Measurements from ENCODE around the gene MRPL27. TPM values are rescaled to one million over a fixed set of nuclear protein-coding genes. Genes with fewer than 3 reads are reported as not detected.

Gene MRPL27
- total and polyA plus RNA-seq, 2 donors (not counting 1 experiment from before 2014, with no cell fraction given) = 32.5 to 40.2 TPM

DNA sequence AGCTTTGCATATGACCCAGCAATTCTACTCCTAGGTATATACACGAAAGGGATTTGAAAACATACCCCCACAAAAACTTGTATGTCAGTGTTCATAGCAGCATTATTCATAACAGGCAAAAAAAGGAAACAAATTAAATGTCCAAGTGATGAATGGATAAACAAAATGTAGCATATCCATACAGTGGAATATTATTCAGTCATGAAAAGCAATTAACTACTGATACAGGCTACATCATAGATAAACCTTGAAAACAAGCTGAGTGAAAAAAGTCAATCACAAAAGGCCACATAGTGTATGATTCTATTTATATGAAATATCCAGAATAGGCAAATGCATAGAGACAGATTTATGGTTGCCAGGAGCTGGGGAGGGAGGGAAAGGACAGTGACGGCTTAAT is 721 bp upstream of the MRPL27 start:
- Histone ChIP-seq H3K36me3 (replicated peaks in 1 of 2; ENCODE audit: control extremely low read depth in 1 of 2, control insufficient read depth in 1 of 2, extremely low read depth in 1 of 2, insufficient read depth in 2 of 2, low read length in 1 of 2) (peaks cover 0 to 22% of the 10 kb centered on the region in 2 experiments), H3K4me2 (replicated peaks; ENCODE audit: low read depth, low read length, poor library complexity, severe bottlenecking) (peak overlapping the region; percentile 86), H3K9me3 (ENCODE audit: control extremely low read depth in 1 of 3, control insufficient read depth in 2 of 3, insufficient read depth in 1 of 3, low read length in 2 of 3) (no peaks in the 10 kb centered on the region), H3K79me2 (ENCODE audit: control insufficient read depth, insufficient read depth, low read length) (peaks cover 31% of the 10 kb centered on the region), H4K20me1 (ENCODE audit: control insufficient read depth, insufficient read depth, low read length, poor library complexity, severe bottlenecking) (peaks cover 11% of the 10 kb centered on the region), H3K4me1 (ENCODE audit: control insufficient read depth in 2 of 2, insufficient read depth in 2 of 2, low read length in 2 of 2) (peaks cover 14 to 19% of the 10 kb centered on the region in 2 donors), H3K9ac (ENCODE audit: low read length) (no peak overlapping the region), H3K27ac (ENCODE audit: low read length in 2 of 2) (no peak overlapping the region), H2AFZ (ENCODE audit: insufficient read depth, low read depth, low read length, poor library complexity, severe bottlenecking) (peak overlapping the region; percentile 91), H3K4me3 (ENCODE audit: control extremely low read depth in 1 of 5, extremely low read depth in 1 of 5, insufficient read depth in 1 of 5, low read depth in 2 of 5, low read length in 4 of 5) (peak overlapping the region in 1 of 5 experiments; percentile 81), H3K27me3 (replicated peaks in 1 of 4; ENCODE audit: control extremely low read depth in 1 of 4, control insufficient read depth in 3 of 4, insufficient read depth in 4 of 4, low read length in 3 of 4) (no peaks in the 10 kb centered on the region)
- Mint-ChIP-seq H3K4me1 (peaks cover 23% of the 10 kb centered on the region), H3K27ac (no peak overlapping the region), H3K4me3 (peak overlapping the region; percentile 100), H3K9me3 (ENCODE audit: insufficient read depth) (no peaks in the 10 kb centered on the region), H3K27me3 (no peaks in the 10 kb centered on the region)
- WGBS (ENCODE audit: insufficient coverage) = no CpG with 5 or more reads among the region's 2 CpGs
- TF ChIP-seq CTCF (IDR thresholded peaks at IDR 0.05) = no peak
- TF ChIP-seq EZH2 (IDR thresholded peaks at IDR 0.05; ENCODE audit: borderline replicate concordance, insufficient read depth, low read depth, low read length, poor library complexity, severe bottlenecking) = no peak
- ChIA-PET CTCF (interaction anchor here (1.2 to 4.3 kb wide), 3 partner anchors 12 to 24 kb away, joined by 3 to 27 read pairs (median 16); partner anchors contain the start of gene LRRC59), POLR2A (interaction anchor here (0.6 to 2.1 kb wide), 2 partner anchors 24 to 683 kb away, joined by 3 to 6 read pairs; partner anchors contain the start of gene LRRC59)
- intact Hi-C loops (cut with micrococcal nuclease) = loop anchor here (1.0 to 10.0 kb wide), 5 partner anchors 24 to 279 kb away; partner anchors contain the start of genes ACSF2, LRRC59, PDK2 and RSAD1
- DNase-seq (no peak), ATAC-seq (ENCODE audit: low read depth) (no peak)

GRCh38 chr17:50372222-50372757 is 694 bp downstream of the MRPL27 start:
- Mint-ChIP-seq H3K4me1 (peaks cover 23% of the 10 kb centered on the region), H3K27me3 (no peaks in the 10 kb centered on the region), H3K27ac (peak overlapping the region; percentile 100), H3K4me3 (peak overlapping the region; percentile 100), H3K9me3 (ENCODE audit: insufficient read depth) (no peaks in the 10 kb centered on the region)
- H3K9me3 ChIP-seq (ENCODE audit: control extremely low read depth in 1 of 3, control insufficient read depth in 2 of 3, insufficient read depth in 1 of 3, low read length in 2 of 3) = no peaks in the 10 kb centered on the region
- peaks cover 31% of the 10 kb centered on the region for H3K79me2 ChIP-seq (ENCODE audit: control insufficient read depth, insufficient read depth, low read length)
- H2AFZ ChIP-seq (ENCODE audit: insufficient read depth, low read depth, low read length, poor library complexity, severe bottlenecking) = peak overlapping the region; percentile 91
- DNase-seq (no peak), ATAC-seq (ENCODE audit: low read depth) (no peak)
- peak overlapping the region; percentile 65 to 85 (median 81) for H3K4me3 ChIP-seq (ENCODE audit: control extremely low read depth in 1 of 5, extremely low read depth in 1 of 5, insufficient read depth in 1 of 5, low read depth in 2 of 5, low read length in 4 of 5)
- WGBS (ENCODE audit: insufficient coverage) = 22% methylated on average over 11 of the region's 14 CpGs
- H3K27ac ChIP-seq (ENCODE audit: low read length in 2 of 2) = peak overlapping the region; percentile 91 to 96
- CTCF ChIA-PET = interaction anchor here (0.8 to 4.3 kb wide), 4 partner anchors 10 to 27 kb away, joined by 3 to 27 read pairs (median 3); partner anchors contain the start of gene LRRC59
- peak overlapping the region; percentile 86 for H3K4me2 ChIP-seq (replicated peaks; ENCODE audit: low read depth, low read length, poor library complexity, severe bottlenecking)
- TF ChIP-seq CTCF (IDR thresholded peaks at IDR 0.05) (no peak), EZH2 (IDR thresholded peaks at IDR 0.05; ENCODE audit: borderline replicate concordance, insufficient read depth, low read depth, low read length, poor library complexity, severe bottlenecking) (no peak)
- H3K36me3 ChIP-seq (replicated peaks in 1 of 2; ENCODE audit: control extremely low read depth in 1 of 2, control insufficient read depth in 1 of 2, extremely low read depth in 1 of 2, insufficient read depth in 2 of 2, low read length in 1 of 2) = peaks cover 0 to 36% of the 10 kb centered on the region in 2 experiments
- peak overlapping the region; percentile 91 for H3K9ac ChIP-seq (ENCODE audit: low read length)
- POLR2A ChIA-PET = interaction anchor here (0.7 to 2.1 kb wide), 5 partner anchors 12 to 347 kb away, joined by 3 to 6 read pairs (median 4); partner anchors contain the start of genes LRRC59 and LUC7L3
- H3K27me3 ChIP-seq (replicated peaks in 1 of 4; ENCODE audit: control extremely low read depth in 1 of 4, control insufficient read depth in 3 of 4, insufficient read depth in 4 of 4, low read length in 3 of 4) = no peaks in the 10 kb centered on the region
- intact Hi-C loops (cut with micrococcal nuclease) = loop anchor here (1.0 to 10.0 kb wide), 4 partner anchors 10 to 277 kb away; partner anchors contain the start of genes ACSF2, PDK2 and XYLT2
- peaks cover 25% of the 10 kb centered on the region for H4K20me1 ChIP-seq (ENCODE audit: control insufficient read depth, insufficient read depth, low read length, poor library complexity, severe bottlenecking)
- H3K4me1 ChIP-seq (ENCODE audit: control insufficient read depth in 2 of 2, insufficient read depth in 2 of 2, low read length in 2 of 2) = peaks cover 14 to 19% of the 10 kb centered on the region in 2 donors

Measured in B cell (primary cell).